Body of pancreas (tissue), 4 donors: Measurements from ENCODE around the gene TTC39C. TPM values are rescaled to one million over a fixed set of nuclear protein-coding genes. Genes with fewer than 3 reads are reported as not detected.

Experiments
- ATAC-seq: fragments of 150-250 bp; one replicate; pipeline ENCODE4 v1.9.1; 2016
- DNase-seq, 4 donors: peaks; one replicate each; pipeline ENCODE4 v3.0.0-alpha.2; 2019
- H3K27ac ChIP-seq, 4 donors: fragments of 200-600 bp; sonication (generic); 1 replicate in 3 of 4; 2 replicates in 1 of 4; pipeline versions ENCODE4 v1.5.1 to v1.6.1; 2016 to 2019; ENCODE audit warnings: mild to moderate bottlenecking in 1 of 4, mixed read lengths in 1 of 4, moderate library complexity in 1 of 4
- H3K27me3 ChIP-seq, 2 donors: fragments of 200-600 bp; sonication (generic); one replicate each; pipeline ENCODE4 v1.6.0; 2016; ENCODE audit warnings: mild to moderate bottlenecking in 1 of 2
- H3K36me3 ChIP-seq, 2 donors: fragments of 200-600 bp; sonication (generic); replicated peaks in 1 of 2; 2 replicates each; pipeline ENCODE4 v1.5.1; 2016; ENCODE audit warnings: low read depth in 2 of 2; ENCODE audit not compliant: insufficient read depth in 1 of 2
- H3K4me1 ChIP-seq: fragments of 200-600 bp; sonication (generic); one replicate; pipeline ENCODE4 v1.6.0; 2016
- H3K4me3 ChIP-seq, 2 donors: fragments of 200-600 bp; sonication (generic); 1 replicate in 1 of 2; 2 replicates in 1 of 2; pipeline ENCODE4 v1.5.1; 2016 to 2019
- H3K9me3 ChIP-seq, 3 donors: fragments of 200-600 bp; sonication (generic); 1 replicate in 2 of 3; 2 replicates in 1 of 3; pipeline ENCODE4 v1.5.1; 2016
- POLR2A ChIP-seq, 3 donors: fragments of 450-650 bp; IDR thresholded peaks; one replicate each; pipeline ENCODE4 v1.6.1; 2016; ENCODE audit warnings: antibody characterized with exemption in 3 of 3, mild to moderate bottlenecking in 2 of 3
- WGBS, 2 donors: methylation state at CpG; one replicate each; pipeline ENCODE4 v1.1.5; 2017; 5-methylcytosine and 5-hydroxymethylcytosine counted together
- intact Hi-C: fragments of 100-400 bp; cut with DNase I; formaldehyde crosslinking; loops from one replicate; pipeline ENCODE4 v1.15.1; 2023
- total RNA-seq, 2 donors: library from RNA; depleted of rRNA; stranded (reverse); fragments of >200 nt; gene quantifications; one replicate each; pipeline ENCODE4 v1.1.0, GENCODE V29; 2016
- TF ChIP-seq, protein P1 (sequence below), 7 experiments: fragments of 450-650 bp in 4 of 7; fragments of 200-600 bp in 3 of 7; sonication (generic) in 3 of 7; IDR thresholded peaks; one replicate each; pipeline ENCODE4 v1.5.1; 2016 to 2019; ENCODE audit warnings: antibody characterized with exemption in 7 of 7

Gene TTC39C
- total RNA-seq, 2 donors from 2014 or later: 20.1 to 21.8 TPM

DNA sequence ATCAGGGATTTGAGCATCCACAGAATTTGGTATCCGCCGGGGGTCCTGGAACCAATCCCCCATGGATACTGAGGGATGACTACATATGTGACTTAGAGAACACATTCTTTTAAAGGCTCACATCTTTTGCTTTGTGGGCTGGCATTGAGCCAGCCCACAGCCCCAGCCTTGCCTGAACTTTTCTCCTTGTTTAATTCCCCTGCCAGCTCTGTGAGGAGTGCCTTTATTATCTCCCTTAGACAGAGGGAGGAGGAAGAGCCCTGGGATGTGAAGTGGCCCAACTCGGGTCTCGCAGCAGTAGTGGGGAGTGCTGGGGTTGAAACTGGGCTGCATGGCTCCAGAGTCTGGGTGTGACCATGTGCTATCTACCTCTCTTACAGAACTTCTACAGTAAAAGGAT lies 7.6 kb downstream of the TTC39C start:
- Histone ChIP-seq H3K9me3 (no peaks in the 10 kb centered on the region), H3K27me3 (no peaks in the 10 kb centered on the region), H3K27ac (no peak overlapping the region), H3K36me3 (no peaks in the 10 kb centered on the region), H3K4me1 (peaks cover 7% of the 10 kb centered on the region), H3K4me3 (no peak overlapping the region)
- 79 to 82% methylated on average over 4 of the region's 4 CpGs for WGBS, 2 donors
- intact Hi-C loops: loop anchor here (10.0 kb wide), 1 partner anchor 53 kb away; no protein-coding TSS in a partner anchor
- DNase-seq: no peak
- TF ChIP-seq, protein P1, sequence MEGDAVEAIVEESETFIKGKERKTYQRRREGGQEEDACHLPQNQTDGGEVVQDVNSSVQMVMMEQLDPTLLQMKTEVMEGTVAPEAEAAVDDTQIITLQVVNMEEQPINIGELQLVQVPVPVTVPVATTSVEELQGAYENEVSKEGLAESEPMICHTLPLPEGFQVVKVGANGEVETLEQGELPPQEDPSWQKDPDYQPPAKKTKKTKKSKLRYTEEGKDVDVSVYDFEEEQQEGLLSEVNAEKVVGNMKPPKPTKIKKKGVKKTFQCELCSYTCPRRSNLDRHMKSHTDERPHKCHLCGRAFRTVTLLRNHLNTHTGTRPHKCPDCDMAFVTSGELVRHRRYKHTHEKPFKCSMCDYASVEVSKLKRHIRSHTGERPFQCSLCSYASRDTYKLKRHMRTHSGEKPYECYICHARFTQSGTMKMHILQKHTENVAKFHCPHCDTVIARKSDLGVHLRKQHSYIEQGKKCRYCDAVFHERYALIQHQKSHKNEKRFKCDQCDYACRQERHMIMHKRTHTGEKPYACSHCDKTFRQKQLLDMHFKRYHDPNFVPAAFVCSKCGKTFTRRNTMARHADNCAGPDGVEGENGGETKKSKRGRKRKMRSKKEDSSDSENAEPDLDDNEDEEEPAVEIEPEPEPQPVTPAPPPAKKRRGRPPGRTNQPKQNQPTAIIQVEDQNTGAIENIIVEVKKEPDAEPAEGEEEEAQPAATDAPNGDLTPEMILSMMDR (IDR thresholded peaks at IDR 0.05): no peak
- TF ChIP-seq POLR2A (IDR thresholded peaks at IDR 0.05): no peak
- no peak for ATAC-seq

DNA sequence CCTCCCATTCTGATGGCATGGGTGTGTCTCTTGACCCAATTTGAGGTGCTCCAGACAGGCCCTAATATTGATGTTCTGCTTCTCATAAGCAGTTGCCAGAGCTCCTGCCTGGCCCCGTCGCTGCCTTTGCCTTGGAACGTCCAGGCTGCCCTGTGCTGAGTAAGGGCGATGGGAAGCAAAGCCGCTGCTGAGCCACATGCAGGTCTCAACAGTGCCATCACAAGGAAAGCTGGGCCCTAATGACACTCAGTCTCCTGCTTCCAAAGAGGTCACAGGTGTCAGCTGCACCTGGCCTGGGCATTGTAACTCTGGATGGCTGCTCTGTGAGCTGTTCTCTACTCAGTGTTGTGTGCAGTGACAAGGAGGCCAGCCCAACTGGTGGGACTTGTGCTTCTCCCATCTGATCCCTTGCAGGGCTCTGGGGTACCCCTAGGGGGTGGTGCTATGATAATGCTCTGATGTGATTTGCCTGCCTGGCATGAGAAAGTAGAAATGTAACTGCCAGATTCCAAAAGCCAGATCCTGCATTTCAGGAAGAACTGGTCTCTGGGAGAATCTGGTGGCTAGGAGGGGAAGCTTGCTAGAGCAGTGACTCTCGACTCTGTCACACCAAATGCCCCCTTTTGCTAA lies 8.7 kb downstream of the TTC39C start:
- H3K36me3 ChIP-seq: no peaks in the 10 kb centered on the region
- H3K9me3 ChIP-seq: no peaks in the 10 kb centered on the region
- ATAC-seq (no peak), DNase-seq (peak in 1 of 4 donors; percentile 13)
- intact Hi-C loops: loop anchor here (10.0 kb wide), 1 partner anchor 52 kb away; no protein-coding TSS in a partner anchor
- no peak for TF ChIP-seq POLR2A (IDR thresholded peaks at IDR 0.05)
- TF ChIP-seq, protein P1 (IDR thresholded peaks at IDR 0.05): peak in 2 of 7 experiments; percentile 5 to 9
- H3K4me1 ChIP-seq: no peaks in the 10 kb centered on the region
- H3K4me3 ChIP-seq: no peak overlapping the region
- H3K27ac ChIP-seq: no peak overlapping the region
- H3K27me3 ChIP-seq: no peaks in the 10 kb centered on the region
- WGBS, 2 donors: 92 to 93% methylated on average over 6 of the region's 6 CpGs

DNA sequence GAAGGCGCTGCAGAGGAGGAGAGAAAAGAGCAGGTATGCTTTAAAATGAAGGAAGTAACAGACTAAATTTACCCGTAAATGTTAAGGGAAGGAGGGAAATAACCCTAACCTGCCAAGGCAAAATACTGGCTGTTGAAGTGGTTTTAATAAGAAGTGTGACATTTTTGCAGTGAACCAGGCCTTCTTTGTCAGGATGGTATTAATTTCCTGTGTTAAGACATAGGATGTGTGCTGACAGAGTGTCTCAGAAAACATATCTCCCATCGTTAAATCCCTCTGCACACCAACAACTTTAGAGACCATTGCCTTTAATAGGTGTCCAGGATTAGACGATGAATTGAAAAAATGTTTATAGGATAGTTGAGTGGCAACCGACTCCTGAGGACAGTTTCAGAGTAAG lies 9.9 kb downstream of the TTC39C start:
- Histone ChIP-seq H3K4me3 (no peak overlapping the region), H3K27me3 (no peaks in the 10 kb centered on the region), H3K4me1 (no peaks in the 10 kb centered on the region), H3K36me3 (no peaks in the 10 kb centered on the region), H3K27ac (no peak overlapping the region), H3K9me3 (no peaks in the 10 kb centered on the region)
- ATAC-seq (no peak), DNase-seq (no peak)
- intact Hi-C loops: loop anchor here (10.0 kb wide), 1 partner anchor 50 kb away; no protein-coding TSS in a partner anchor
- WGBS, 2 donors: 91 to 96% methylated on average over 5 of the region's 5 CpGs
- TF ChIP-seq, protein P1 (IDR thresholded peaks at IDR 0.05): no peak
- TF ChIP-seq POLR2A (IDR thresholded peaks at IDR 0.05): no peak

DNA sequence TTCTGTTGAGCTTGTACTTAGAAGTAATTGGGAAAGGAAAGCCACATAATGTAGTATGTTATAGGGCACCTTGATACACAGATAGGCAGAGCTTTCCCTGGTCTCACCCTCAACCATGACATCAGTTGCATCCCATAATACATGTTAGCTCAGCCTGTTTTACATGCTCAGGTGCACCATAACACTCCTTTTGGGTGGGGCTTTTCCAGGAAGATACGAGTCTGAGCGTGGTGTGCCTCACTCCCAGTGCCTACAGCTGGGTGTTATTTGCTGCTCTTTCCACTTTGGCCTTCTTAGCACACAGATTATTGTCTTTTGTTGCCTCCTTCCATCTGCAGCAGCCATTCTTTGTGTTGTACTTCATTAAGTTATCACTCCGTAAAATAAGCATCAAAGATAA lies 11.9 kb downstream of the TTC39C start:
- Histone ChIP-seq H3K27ac (no peak overlapping the region), H3K36me3 (no peaks in the 10 kb centered on the region), H3K9me3 (no peaks in the 10 kb centered on the region), H3K4me3 (no peak overlapping the region), H3K4me1 (no peaks in the 10 kb centered on the region), H3K27me3 (no peaks in the 10 kb centered on the region)
- TF ChIP-seq, protein P1 (IDR thresholded peaks at IDR 0.05): no peak
- TF ChIP-seq POLR2A (IDR thresholded peaks at IDR 0.05): no peak
- WGBS, 2 donors: 95 to 96% methylated on average over 3 of the region's 3 CpGs
- no peak for DNase-seq
- intact Hi-C loops: loop anchor here (10.0 kb wide), 1 partner anchor 48 kb away; no protein-coding TSS in a partner anchor
- no peak for ATAC-seq
